Measurements from ENCODE around the gene FUZ. TPM values are rescaled to one million over a fixed set of nuclear protein-coding genes. Genes with fewer than 3 reads are reported as not detected.

FUZ gene
- total and polyA plus RNA-seq, 2 of the 4 experiments (the other 2 are of a cell fraction), result 12.1 to 14.3 TPM

GRCh38 chr19:49829200-49829599 is 16.1 kb upstream of the FUZ start:
- H4K20me1 ChIP-seq (ENCODE audit: insufficient read depth, low read length), result peaks cover 23% of the 10 kb centered on the region
- no peaks in the 10 kb centered on the region for H3K4me1 ChIP-seq (ENCODE audit: control insufficient read depth, insufficient read depth, low read length)
- no peak overlapping the region for H4K5ac ChIP-seq (ENCODE audit: low read depth, low read length)
- H4K91ac ChIP-seq (ENCODE audit: insufficient read depth, low read depth, low read length), result no peak overlapping the region
- 80% methylated on average over 2 of the region's 8 CpGs; no CpG with 5 or more reads in 1 of the 2 experiments for WGBS, 2 experiments (ENCODE audit: extremely low coverage in 2 of 2, insufficient read length in 1 of 2)
- no peak overlapping the region for H3K27ac ChIP-seq (ENCODE audit: insufficient read depth, low read length)
- ChIA-PET POLR2A (ENCODE audit: unreplicated experiment) (no interaction called here), CTCF (no interaction called here)
- H3K36me3 ChIP-seq (ENCODE audit: control insufficient read depth, insufficient read depth, low read length), result peaks cover 56% of the 10 kb centered on the region
- TF ChIP-seq, protein P1, sequence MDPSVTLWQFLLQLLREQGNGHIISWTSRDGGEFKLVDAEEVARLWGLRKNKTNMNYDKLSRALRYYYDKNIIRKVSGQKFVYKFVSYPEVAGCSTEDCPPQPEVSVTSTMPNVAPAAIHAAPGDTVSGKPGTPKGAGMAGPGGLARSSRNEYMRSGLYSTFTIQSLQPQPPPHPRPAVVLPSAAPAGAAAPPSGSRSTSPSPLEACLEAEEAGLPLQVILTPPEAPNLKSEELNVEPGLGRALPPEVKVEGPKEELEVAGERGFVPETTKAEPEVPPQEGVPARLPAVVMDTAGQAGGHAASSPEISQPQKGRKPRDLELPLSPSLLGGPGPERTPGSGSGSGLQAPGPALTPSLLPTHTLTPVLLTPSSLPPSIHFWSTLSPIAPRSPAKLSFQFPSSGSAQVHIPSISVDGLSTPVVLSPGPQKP (IDR thresholded peaks at IDR 0.05; ENCODE audit: borderline replicate concordance, low read depth, low read length), result no peak
- TF ChIP-seq BHLHE40 (IDR thresholded peaks at IDR 0.05; ENCODE audit: low read depth, low read length), result no peak
- TF ChIP-seq CEBPB (IDR thresholded peaks at IDR 0.05; ENCODE audit: low read depth, low read length), result no peak
- no peak for TF ChIP-seq MAZ (IDR thresholded peaks at IDR 0.05; ENCODE audit: borderline replicate concordance, low read depth, low read length)
- TF ChIP-seq MXI1 (IDR thresholded peaks at IDR 0.05; ENCODE audit: borderline replicate concordance, low read depth, low read length), result no peak
- TF ChIP-seq MAFK (IDR thresholded peaks at IDR 0.05; ENCODE audit: low read depth, low read length), result no peak
- TF ChIP-seq RCOR1 (IDR thresholded peaks at IDR 0.05; ENCODE audit: insufficient replicate concordance, low read length), result no peak
- TF ChIP-seq NFE2L2 (IDR thresholded peaks at IDR 0.05; ENCODE audit: low read depth, low read length), result no peak
- no peak for TF ChIP-seq FOS (IDR thresholded peaks at IDR 0.05; ENCODE audit: low read depth, low read length)
- no peak for TF ChIP-seq USF2 (IDR thresholded peaks at IDR 0.05; ENCODE audit: low read depth, low read length)
- TF ChIP-seq POLR2A (IDR thresholded peaks at IDR 0.05; ENCODE audit: low read depth, low read length), result no peak
- H2BK15ac ChIP-seq (ENCODE audit: low read depth, low read length), result no peak overlapping the region
- no peak overlapping the region for H3K4me2 ChIP-seq (ENCODE audit: low read depth, low read length)
- peaks cover 3% of the 10 kb centered on the region; the same call in 1 of the 2 replicates for H3K9me1 ChIP-seq (ENCODE audit: insufficient read depth, low read length)
- DNase-seq (no peak), ATAC-seq (ENCODE audit: low read depth) (no peak)
- intact Hi-C loops (cut with micrococcal nuclease), result no loop called here
- H2AK9ac ChIP-seq (replicated peaks; ENCODE audit: low read depth, low read length, poor library complexity), result no peak overlapping the region
- H2BK120ac ChIP-seq (ENCODE audit: low read depth, low read length), result no peak overlapping the region
- no peaks in the 10 kb centered on the region for H3K27me3 ChIP-seq (ENCODE audit: control insufficient read depth, insufficient read depth, low read length)
- no peak overlapping the region for H2BK20ac ChIP-seq (ENCODE audit: low read depth, low read length)
- H2AK5ac ChIP-seq (ENCODE audit: low read depth, low read length), result no peak overlapping the region
- peaks cover 3 to 45% of the 10 kb centered on the region in 2 experiments for H3K79me1 ChIP-seq (ENCODE audit: low read depth in 1 of 2, low read length in 2 of 2)
- H3K23ac ChIP-seq (ENCODE audit: low read depth, low read length), result no peak overlapping the region
- no peak overlapping the region for H2AFZ ChIP-seq (replicated peaks; ENCODE audit: low read length, poor library complexity)
- H4K8ac ChIP-seq (ENCODE audit: low read depth in 2 of 2, low read length in 2 of 2), result no peak overlapping the region
- no peaks in the 10 kb centered on the region for H3K9me3 ChIP-seq (ENCODE audit: control insufficient read depth, insufficient read depth, low read length)
- no peak overlapping the region for H3K18ac ChIP-seq (ENCODE audit: low read depth, low read length)
- no peak overlapping the region for H3K4ac ChIP-seq (ENCODE audit: low read depth, low read length)
- H2BK5ac ChIP-seq (ENCODE audit: low read depth, low read length, poor library complexity, severe bottlenecking), result no peak overlapping the region
- no peak overlapping the region for H3K14ac ChIP-seq (replicated peaks; ENCODE audit: low read depth, low read length)
- no TSS peak for BruUV-seq (replicated peaks)
- H3K56ac ChIP-seq (ENCODE audit: extremely low read depth, insufficient read depth, low read length), result no peak overlapping the region
- in situ Hi-C loops (cut with MboI; ENCODE audit: low sequenced_read_pairs), result no loop called here
- H3K4me3 ChIP-seq (ENCODE audit: insufficient read depth, low read depth, low read length), result no peak overlapping the region
- H3K9ac ChIP-seq (ENCODE audit: low read depth, low read length), result no peak overlapping the region
- dilution Hi-C loops (cut with HindIII; ENCODE audit: low sequenced_read_pairs, unreplicated experiment), result no loop called here

Measured in IMR-90 (cell line).